GM19455 (cell line): Measurements from ENCODE around the gene XIRP2.

Experiments
- ATAC-seq: cut with Tn5 transposase; IDR thresholded peaks from one replicate; pipeline ENCODE4 v1.9.1; 2021; ENCODE audit not compliant: unreplicated experiment

The XIRP2 gene

GRCh38 chr2:166888180-166888579 lies at the start of gene XIRP2:
XIRP2 (plus strand) TSS chr2:166888480; CDS start chr2:166903483, 15,003 bp downstream.
- no peak for ATAC-seq

- ATAC-seq: no peak
Observed at GRCh38 chr2:166841152-166841551, 47.1 kb upstream of the XIRP2 start.

GRCh38 chr2:166841679-166842078 lies 46.6 kb upstream of the XIRP2 start:
- no peak for ATAC-seq

- no peak for ATAC-seq
Observed at GRCh38 chr2:166844111-166844510, 44.2 kb upstream of the XIRP2 start.

- no peak for ATAC-seq
Observed at GRCh38 chr2:166862468-166863132, 25.7 kb upstream of the XIRP2 start.

GRCh38 chr2:166867874-166868514 lies 20.3 kb upstream of the XIRP2 start:
- ATAC-seq: no peak

- ATAC-seq: no peak
Observed at GRCh38 chr2:166870346-166870745, 17.9 kb upstream of the XIRP2 start.

GRCh38 chr2:166881177-166881576 lies 7.1 kb upstream of the XIRP2 start:
- ATAC-seq: no peak

GRCh38 chr2:166882851-166883250 lies 5.4 kb upstream of the XIRP2 start:
- no peak for ATAC-seq

GRCh38 chr2:166891727-166892126 lies 3.4 kb downstream of the XIRP2 start:
- ATAC-seq: no peak

- no peak for ATAC-seq
Observed at GRCh38 chr2:166892397-166892796, 4.1 kb downstream of the XIRP2 start.

- ATAC-seq: no peak
Observed at GRCh38 chr2:166895243-166895642, 7.0 kb downstream of the XIRP2 start.

- no peak for ATAC-seq
Observed at GRCh38 chr2:166897666-166898065, 9.4 kb downstream of the XIRP2 start.

- ATAC-seq: no peak
Observed at GRCh38 chr2:166899676-166900075, 11.4 kb downstream of the XIRP2 start.

- no peak for ATAC-seq
Observed at GRCh38 chr2:166900700-166901099, 12.4 kb downstream of the XIRP2 start.

- ATAC-seq: no peak
Observed at GRCh38 chr2:166901336-166901735, 13.1 kb downstream of the XIRP2 start.

- no peak for ATAC-seq
Observed at GRCh38 chr2:166916987-166917386, 28.7 kb downstream of the XIRP2 start.

- ATAC-seq: no peak
Observed at GRCh38 chr2:166917415-166917814, 29.1 kb downstream of the XIRP2 start.

- no peak for ATAC-seq
Observed at GRCh38 chr2:166921261-166921896, 33.1 kb downstream of the XIRP2 start.

- ATAC-seq: no peak
Observed at GRCh38 chr2:166924967-166925366, 36.7 kb downstream of the XIRP2 start.

- no peak for ATAC-seq
Observed at GRCh38 chr2:166926657-166927056, 38.4 kb downstream of the XIRP2 start.

GRCh38 chr2:166932032-166932431 lies 43.8 kb downstream of the XIRP2 start:
- ATAC-seq: no peak
